MM.1S (cell line): Measurements from ENCODE around the gene RFX2.

Source experiments
- DNase-seq: peaks from one replicate; pipeline ENCODE4 v3.0.0-alpha.2; 2015
- H2AFZ ChIP-seq: fragments of 300-600 bp; sonication (generic); 2 replicates; pipeline ENCODE4 v1.6.0; 2016; ENCODE audit warnings: antibody characterized with exemption, low read length
- H3F3A ChIP-seq: fragments of 300-600 bp; sonication (generic); 2 replicates; pipeline ENCODE4 v1.6.1; 2016; ENCODE audit warnings: mild to moderate bottlenecking, antibody characterized with exemption, low read length, moderate library complexity, mixed read lengths; ENCODE audit not compliant: insufficient read depth
- H3K27ac ChIP-seq: fragments of 300-600 bp; sonication (generic); 2 replicates; pipeline ENCODE4 v1.5.1; 2016; ENCODE audit warnings: mild to moderate bottlenecking, low read length
- H3K27me3 ChIP-seq: fragments of 300-600 bp; sonication (generic); replicated peaks from 2 replicates; pipeline ENCODE4 v1.6.0; 2016; ENCODE audit warnings: low read length; ENCODE audit not compliant: insufficient read depth
- H3K36me3 ChIP-seq: fragments of 300-600 bp; sonication (generic); replicated peaks from 2 replicates; pipeline ENCODE4 v1.6.1; 2016; ENCODE audit warnings: mild to moderate bottlenecking, low read length, mixed read lengths; ENCODE audit not compliant: insufficient read depth
- H3K4me1 ChIP-seq: fragments of 300-600 bp; sonication (generic); 2 replicates; pipeline ENCODE4 v1.6.1; 2016; ENCODE audit warnings: low read length, mixed read lengths
- H3K4me2 ChIP-seq: fragments of 300-600 bp; sonication (generic); 2 replicates; pipeline ENCODE4 v1.6.0; 2016; ENCODE audit warnings: low read depth, low read length
- H3K4me3 ChIP-seq: fragments of 300-600 bp; sonication (generic); 2 replicates; pipeline ENCODE4 v1.5.1; 2016; ENCODE audit warnings: low read length, mixed read lengths
- H3K79me2 ChIP-seq: fragments of 300-600 bp; sonication (generic); 2 replicates; pipeline ENCODE4 v1.6.1; 2016; ENCODE audit warnings: mixed run types, low read length, mixed read lengths
- H3K9ac ChIP-seq: fragments of 300-600 bp; sonication (generic); 2 replicates; pipeline ENCODE4 v1.6.1; 2016; ENCODE audit warnings: low read length, mixed read lengths
- H3K9me2 ChIP-seq: fragments of 300-600 bp; sonication (generic); replicated peaks from 2 replicates; pipeline ENCODE4 v1.6.1; 2016; ENCODE audit warnings: mild to moderate bottlenecking, low read length, mixed read lengths; ENCODE audit not compliant: insufficient read depth
- H3K9me3 ChIP-seq: fragments of 300-600 bp; sonication (generic); replicated peaks from 2 replicates; pipeline ENCODE4 v1.6.1; 2016; ENCODE audit warnings: mild to moderate bottlenecking, low read length, mixed read lengths; ENCODE audit not compliant: insufficient read depth
- H4K20me1 ChIP-seq: fragments of 300-600 bp; sonication (generic); 2 replicates; pipeline ENCODE4 v1.6.1; 2016; ENCODE audit warnings: mild to moderate bottlenecking, low read length, moderate library complexity, mixed read lengths; ENCODE audit not compliant: insufficient read depth
- CTCF ChIP-seq: fragments of 300-600 bp; sonication (generic); IDR thresholded peaks from 2 replicates; pipeline ENCODE4 v1.5.1; 2016; ENCODE audit warnings: antibody characterized with exemption, low read length, mixed read lengths
- EZH2 ChIP-seq: fragments of 300-600 bp; sonication (generic); optimal IDR thresholded peaks from 2 replicates; pipeline ENCODE3; 2017; ENCODE audit warnings: low read depth, mild to moderate bottlenecking, antibody characterized with exemption, low read length, mixed read lengths
- EZH2phosphoT487 ChIP-seq: fragments of 300-600 bp; sonication (generic); IDR thresholded peaks from 2 replicates; pipeline ENCODE4 v1.6.1; 2018; ENCODE audit warnings: antibody characterized with exemption, low read length

RFX2 gene

DNA sequence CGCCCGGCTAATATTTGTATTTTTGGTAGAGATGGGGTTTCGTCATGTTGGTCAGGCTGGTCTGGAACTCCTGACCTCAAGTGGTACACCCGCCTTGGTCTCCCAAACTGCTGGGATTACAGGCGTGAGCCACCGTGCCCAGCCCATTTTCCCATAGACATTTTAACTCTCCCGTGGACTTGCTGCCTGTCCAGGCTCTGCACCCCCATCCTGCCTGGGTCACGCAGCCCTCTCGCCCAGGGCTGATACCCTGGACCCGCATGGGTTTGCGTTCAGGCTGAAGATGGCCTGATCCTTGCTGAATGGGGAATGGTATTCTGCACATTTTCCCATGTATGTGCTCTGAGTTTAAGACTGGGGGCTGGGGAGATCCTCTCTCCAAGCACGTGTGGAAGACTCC is 86.4 kb downstream of the RFX2 start:
- H3K27me3 ChIP-seq = peaks cover 96% of the 10 kb centered on the region
- no peaks in the 10 kb centered on the region for H3K9me3 ChIP-seq
- H3K4me3 ChIP-seq = no peak overlapping the region
- H3K9ac ChIP-seq = no peak overlapping the region
- no peaks in the 10 kb centered on the region for H3K36me3 ChIP-seq
- no peaks in the 10 kb centered on the region for H4K20me1 ChIP-seq
- no peak overlapping the region for H3K27ac ChIP-seq
- H2AFZ ChIP-seq = no peak overlapping the region
- no peaks in the 10 kb centered on the region for H3F3A ChIP-seq
- TF ChIP-seq EZH2 = no peak
- TF ChIP-seq EZH2phosphoT487 = no peak
- no peak for TF ChIP-seq CTCF
- no peak overlapping the region for H3K4me2 ChIP-seq
- H3K79me2 ChIP-seq = no peaks in the 10 kb centered on the region
- DNase-seq = no peak
- H3K4me1 ChIP-seq = no peaks in the 10 kb centered on the region
- no peaks in the 10 kb centered on the region for H3K9me2 ChIP-seq

- Histone ChIP-seq H3K4me3 (no peak overlapping the region), H3K9me2 (no peaks in the 10 kb centered on the region), H3K9me3 (no peaks in the 10 kb centered on the region), H3K27ac (no peak overlapping the region), H3F3A (no peaks in the 10 kb centered on the region), H2AFZ (peak overlapping the region; percentile 14; the same call in 1 of the 2 replicates), H4K20me1 (no peaks in the 10 kb centered on the region), H3K36me3 (no peaks in the 10 kb centered on the region), H3K27me3 (peaks cover 96% of the 10 kb centered on the region), H3K4me2 (no peak overlapping the region), H3K79me2 (no peaks in the 10 kb centered on the region), H3K9ac (no peak overlapping the region), H3K4me1 (no peaks in the 10 kb centered on the region)
- no peak for DNase-seq
- TF ChIP-seq EZH2 = no peak
- TF ChIP-seq CTCF = no peak
- no peak for TF ChIP-seq EZH2phosphoT487
These were observed 87.1 kb downstream of the RFX2 start for GRCh38 chr19:6023085-6023682.

DNA sequence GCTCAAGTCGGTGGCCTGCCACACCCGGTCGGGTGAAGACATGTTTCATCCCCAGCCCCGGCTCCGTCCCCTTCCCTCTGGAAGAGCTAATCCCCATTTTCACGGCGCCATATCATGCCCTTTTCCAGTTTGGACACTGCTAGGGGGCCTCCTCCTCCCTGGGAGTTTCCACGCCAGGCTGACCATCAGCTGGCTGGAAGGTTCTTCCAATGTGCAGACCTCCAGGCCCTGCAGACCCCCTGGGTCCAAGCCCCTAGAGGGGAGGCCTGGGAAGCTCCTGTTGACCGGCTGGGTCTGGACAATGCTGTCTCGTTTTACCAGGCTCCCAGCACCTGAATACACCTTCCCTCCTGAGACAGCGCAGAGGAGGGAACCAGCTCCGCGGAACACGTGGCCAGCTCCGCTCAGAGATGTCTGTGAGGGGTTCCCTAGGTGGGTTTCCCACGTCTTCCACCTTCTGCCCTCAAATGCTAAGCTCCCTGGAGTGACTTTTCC is 87.7 kb downstream of the RFX2 start:
- no peaks in the 10 kb centered on the region for H3K79me2 ChIP-seq
- TF ChIP-seq EZH2 = no peak
- no peak for TF ChIP-seq CTCF
- no peak for TF ChIP-seq EZH2phosphoT487
- H3K4me2 ChIP-seq = peak overlapping the region; percentile 6; the same call in 1 of the 2 replicates
- H3K9me2 ChIP-seq = no peaks in the 10 kb centered on the region
- no peak overlapping the region for H3K9ac ChIP-seq
- H3K27ac ChIP-seq = no peak overlapping the region
- no peaks in the 10 kb centered on the region for H3K9me3 ChIP-seq
- H4K20me1 ChIP-seq = no peaks in the 10 kb centered on the region
- peak overlapping the region; percentile 14; the same call in 1 of the 2 replicates for H2AFZ ChIP-seq
- no peaks in the 10 kb centered on the region for H3F3A ChIP-seq
- DNase-seq = no peak
- no peaks in the 10 kb centered on the region for H3K4me1 ChIP-seq
- H3K4me3 ChIP-seq = no peak overlapping the region
- peaks cover 95% of the 10 kb centered on the region for H3K27me3 ChIP-seq
- H3K36me3 ChIP-seq = no peaks in the 10 kb centered on the region
